ENCODE results near the gene SLC29A3. TPM values are rescaled to one million over a fixed set of nuclear protein-coding genes. Genes with fewer than 3 reads are reported as not detected.

The SLC29A3 gene
- total RNA-seq, 2 donors from 2014 or later = 3.2 to 5.9 TPM

DNA sequence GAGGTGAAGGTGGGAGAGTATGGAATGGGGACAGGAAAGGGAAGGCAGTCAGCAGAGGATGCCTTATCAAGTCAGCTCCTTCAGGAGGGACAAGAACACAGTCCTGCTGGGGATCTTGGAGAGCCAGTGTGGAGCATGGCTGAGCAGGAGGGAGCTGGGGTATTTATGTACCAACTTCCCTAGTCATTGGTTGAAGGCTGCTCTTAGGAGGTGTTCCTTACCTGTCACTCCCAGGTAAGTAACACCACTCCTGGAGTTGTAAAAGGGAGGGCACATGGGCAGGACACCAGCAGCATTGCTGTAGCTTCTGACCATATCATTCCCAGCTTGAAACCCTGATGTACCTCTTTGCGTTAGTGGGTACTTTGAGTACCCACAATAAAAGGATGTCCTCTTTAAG, 29.8 kb downstream of the SLC29A3 start:
- Histone ChIP-seq H3K36me3 (no peaks in the 10 kb centered on the region), H3K27ac (no peak overlapping the region), H3K4me1 (ENCODE audit: control insufficient read depth in 1 of 2, low read depth in 2 of 2) (no peaks in the 10 kb centered on the region), H3K27me3 (replicated peaks; ENCODE audit: insufficient read depth) (no peaks in the 10 kb centered on the region), H3K4me3 (no peak overlapping the region), H3K9me3 (no peaks in the 10 kb centered on the region)
- ATAC-seq (ENCODE audit: insufficient number of reproducible peaks, low FRiP score, low read depth) (no peak), DNase-seq (ENCODE audit: low spot score) (no peak)
- no peak for TF ChIP-seq CTCF (IDR thresholded peaks at IDR 0.05)

DNA sequence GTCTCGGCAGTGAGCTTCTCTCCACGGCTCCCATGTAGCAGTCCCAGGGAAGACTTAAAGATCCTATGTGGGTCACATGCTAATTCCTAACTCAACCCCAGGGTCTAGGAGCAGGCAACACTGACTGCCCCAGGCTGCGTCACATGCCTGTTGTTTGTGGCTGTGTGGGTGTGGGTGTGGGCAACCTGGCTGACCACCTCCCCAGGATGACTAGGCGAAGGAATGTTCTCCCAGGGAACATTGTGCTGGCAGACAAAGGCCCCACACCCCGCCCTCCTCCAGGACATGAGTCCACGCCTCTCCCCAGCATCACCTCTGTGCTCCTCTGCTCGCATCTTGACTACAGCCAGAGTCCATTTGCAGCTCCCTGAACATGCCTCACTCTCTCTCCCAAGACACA, 30.3 kb downstream of the SLC29A3 start:
- H3K27me3 ChIP-seq (replicated peaks; ENCODE audit: insufficient read depth) = no peaks in the 10 kb centered on the region
- H3K4me1 ChIP-seq (ENCODE audit: control insufficient read depth in 1 of 2, low read depth in 2 of 2) = no peaks in the 10 kb centered on the region
- H3K4me3 ChIP-seq = no peak overlapping the region
- no peak for DNase-seq (ENCODE audit: low spot score)
- H3K36me3 ChIP-seq = no peaks in the 10 kb centered on the region
- no peak for ATAC-seq (ENCODE audit: insufficient number of reproducible peaks, low FRiP score, low read depth)
- no peaks in the 10 kb centered on the region for H3K9me3 ChIP-seq
- H3K27ac ChIP-seq = no peak overlapping the region
- no peak for TF ChIP-seq CTCF (IDR thresholded peaks at IDR 0.05)

DNA sequence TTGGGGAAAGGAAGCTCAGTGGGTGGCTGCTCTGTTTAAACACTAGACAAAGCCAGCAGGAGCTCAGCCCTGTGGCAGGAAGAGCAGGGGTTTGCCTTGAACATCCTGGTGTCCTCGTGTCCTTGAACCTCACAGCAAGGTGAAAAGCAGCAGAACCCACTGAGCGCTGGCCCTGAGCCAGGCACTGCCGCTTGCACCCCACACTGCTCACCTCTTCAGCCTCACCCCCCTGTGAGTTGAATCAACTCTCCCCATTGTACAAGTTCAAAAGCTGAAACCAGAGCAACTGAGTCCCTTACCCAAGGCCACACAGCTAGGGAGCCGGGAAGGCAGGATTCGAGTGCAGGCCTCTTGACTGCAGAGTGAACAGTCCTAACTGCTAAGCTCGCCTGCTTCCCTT, 32.0 kb downstream of the SLC29A3 start:
- no peak overlapping the region for H3K4me3 ChIP-seq
- no peaks in the 10 kb centered on the region for H3K27me3 ChIP-seq (replicated peaks; ENCODE audit: insufficient read depth)
- DNase-seq (ENCODE audit: low spot score) (no peak), ATAC-seq (ENCODE audit: insufficient number of reproducible peaks, low FRiP score, low read depth) (no peak)
- no peaks in the 10 kb centered on the region for H3K9me3 ChIP-seq
- TF ChIP-seq CTCF (IDR thresholded peaks at IDR 0.05) = no peak
- H3K27ac ChIP-seq = no peak overlapping the region
- peaks cover 2% of the 10 kb centered on the region for H3K36me3 ChIP-seq
- no peaks in the 10 kb centered on the region for H3K4me1 ChIP-seq (ENCODE audit: control insufficient read depth in 1 of 2, low read depth in 2 of 2)

- Histone ChIP-seq H3K36me3 (peaks cover 8% of the 10 kb centered on the region), H3K4me3 (no peak overlapping the region), H3K27me3 (replicated peaks; ENCODE audit: insufficient read depth) (no peaks in the 10 kb centered on the region), H3K9me3 (no peaks in the 10 kb centered on the region), H3K4me1 (ENCODE audit: control insufficient read depth in 1 of 2, low read depth in 2 of 2) (no peaks in the 10 kb centered on the region), H3K27ac (no peak overlapping the region)
- ATAC-seq (ENCODE audit: insufficient number of reproducible peaks, low FRiP score, low read depth) = no peak
- no peak for TF ChIP-seq CTCF (IDR thresholded peaks at IDR 0.05)
- DNase-seq (ENCODE audit: low spot score) = no peak
Measured at GRCh38 chr10:71351628-71352319, 32.7 kb downstream of the SLC29A3 start.

GRCh38 chr10:71353639-71354038, 34.6 kb downstream of the SLC29A3 start:
- Histone ChIP-seq H3K36me3 (peaks cover 12% of the 10 kb centered on the region), H3K27me3 (replicated peaks; ENCODE audit: insufficient read depth) (no peaks in the 10 kb centered on the region), H3K4me3 (no peak overlapping the region), H3K27ac (no peak overlapping the region), H3K9me3 (no peaks in the 10 kb centered on the region), H3K4me1 (ENCODE audit: control insufficient read depth in 1 of 2, low read depth in 2 of 2) (no peaks in the 10 kb centered on the region)
- TF ChIP-seq CTCF (IDR thresholded peaks at IDR 0.05) = no peak
- DNase-seq (ENCODE audit: low spot score) (no peak), ATAC-seq (ENCODE audit: insufficient number of reproducible peaks, low FRiP score, low read depth) (no peak)
